ENCODE measurements around the gene DHODH. TPM values are rescaled to one million over a fixed set of nuclear protein-coding genes. Genes with fewer than 3 reads are reported as not detected.

DHODH gene
- total RNA-seq, 4 donors from 2014 or later = 8.2 to 12.0 (median 9.3) TPM

GRCh38 chr16:72027669-72028378 lies 19.3 kb downstream of the DHODH start:
- H3K9me3 ChIP-seq = no peaks in the 10 kb centered on the region
- 89 to 90% methylated on average over 6 of the region's 6 CpGs for WGBS, 2 donors
- no peak for DNase-seq (ENCODE audit: low spot score in 2 of 2)
- peaks cover 0 to 80% (median 4%) of the 10 kb centered on the region in 3 donors for H3K36me3 ChIP-seq
- no peak overlapping the region for H3K4me3 ChIP-seq
- H3K4me1 ChIP-seq = no peaks in the 10 kb centered on the region
- TF ChIP-seq POLR2A (IDR thresholded peaks at IDR 0.05) = no peak
- TF ChIP-seq EP300 (IDR thresholded peaks at IDR 0.05) = no peak
- no peak for TF ChIP-seq CTCF (IDR thresholded peaks at IDR 0.05)
- H3K27me3 ChIP-seq = no peaks in the 10 kb centered on the region
- no peak overlapping the region for H3K27ac ChIP-seq

- peaks cover 0 to 71% (median 4%) of the 10 kb centered on the region in 3 donors for H3K36me3 ChIP-seq
- TF ChIP-seq POLR2A (IDR thresholded peaks at IDR 0.05) = no peak
- no peak for TF ChIP-seq CTCF (IDR thresholded peaks at IDR 0.05)
- no peak for TF ChIP-seq EP300 (IDR thresholded peaks at IDR 0.05)
- WGBS, 2 donors = 87 to 89% methylated on average over 7 of the region's 7 CpGs
These were observed 21.2 kb downstream of the DHODH start for GRCh38 chr16:72029567-72030271.

GRCh38 chr16:72033437-72033836 lies 24.9 kb downstream of the DHODH start:
- Histone ChIP-seq H3K4me1 (no peaks in the 10 kb centered on the region), H3K36me3 (peaks cover 0 to 61% (median 0%) of the 10 kb centered on the region in 3 donors), H3K27me3 (no peaks in the 10 kb centered on the region), H3K4me3 (no peak overlapping the region), H3K27ac (no peak overlapping the region), H3K9me3 (peaks cover 0 to 3% (median 0%) of the 10 kb centered on the region in 4 donors)
- TF ChIP-seq POLR2A (IDR thresholded peaks at IDR 0.05) (no peak), CTCF (IDR thresholded peaks at IDR 0.05) (no peak), EP300 (IDR thresholded peaks at IDR 0.05) (no peak)
- no peak for DNase-seq (ENCODE audit: low spot score in 2 of 2)
- 79 to 84% methylated on average over 4 of the region's 4 CpGs for WGBS, 2 donors

More at GRCh38 chr16:72029567-72030271, 21.2 kb downstream of the DHODH start:
- no peak for DNase-seq (ENCODE audit: low spot score in 2 of 2)
- H3K27me3 ChIP-seq = no peaks in the 10 kb centered on the region
- H3K4me3 ChIP-seq = no peak overlapping the region
- H3K9me3 ChIP-seq = no peaks in the 10 kb centered on the region
- H3K27ac ChIP-seq = no peak overlapping the region
- H3K4me1 ChIP-seq = no peaks in the 10 kb centered on the region

- DNase-seq (ENCODE audit: low spot score in 2 of 2) = no peak
- WGBS, 2 donors = 42 to 43% methylated on average over 5 of the region's 5 CpGs
- no peak for TF ChIP-seq EP300 (IDR thresholded peaks at IDR 0.05)
- Histone ChIP-seq H3K4me3 (no peak overlapping the region), H3K27ac (no peak overlapping the region), H3K36me3 (peaks cover 0 to 63% (median 0%) of the 10 kb centered on the region in 3 donors), H3K9me3 (peaks cover 0 to 3% (median 0%) of the 10 kb centered on the region in 4 donors), H3K27me3 (no peaks in the 10 kb centered on the region), H3K4me1 (no peaks in the 10 kb centered on the region)
These were observed 27.6 kb downstream of the DHODH start for GRCh38 chr16:72036098-72036497.

- WGBS, 2 donors = 56% methylated on average over 2 of the region's 2 CpGs
- Histone ChIP-seq H3K4me1 (no peaks in the 10 kb centered on the region), H3K27me3 (no peaks in the 10 kb centered on the region), H3K4me3 (no peak overlapping the region), H3K9me3 (peaks cover 0 to 3% (median 0%) of the 10 kb centered on the region in 4 donors), H3K27ac (peak overlapping the region in 1 of 4 donors; percentile 3), H3K36me3 (peaks cover 3 to 70% (median 15%) of the 10 kb centered on the region in 3 donors)
- no peak for DNase-seq (ENCODE audit: low spot score in 2 of 2)
- no peak for TF ChIP-seq EP300 (IDR thresholded peaks at IDR 0.05)
- no peak for TF ChIP-seq POLR2A (IDR thresholded peaks at IDR 0.05)
- TF ChIP-seq CTCF (IDR thresholded peaks at IDR 0.05) = no peak
These were observed 33.7 kb downstream of the DHODH start for GRCh38 chr16:72042157-72042660.

Data from tibial nerve (tissue), 4 donors.